ENCODE measurements around the gene UGT1A6.

DNA sequence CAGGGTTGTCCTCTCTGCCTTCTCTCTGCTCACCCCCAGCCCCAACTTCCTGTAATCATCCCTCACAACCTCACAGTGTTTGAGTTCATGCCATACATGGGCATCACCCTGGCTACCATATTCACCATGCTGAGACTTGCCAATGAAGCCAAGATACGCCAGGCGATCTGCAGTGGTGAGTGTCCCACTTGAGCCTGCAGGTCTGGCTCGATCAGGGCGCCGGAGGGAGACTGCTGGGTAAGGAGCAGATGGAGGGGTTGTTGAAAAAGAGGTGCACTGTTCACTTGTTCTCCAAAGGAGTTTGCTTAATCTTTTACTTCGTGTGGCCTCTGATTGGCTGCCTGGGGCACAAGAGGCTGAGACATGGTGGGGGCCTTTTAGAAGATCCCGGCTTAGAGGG lies 100.0 kb downstream of the UGT1A6 start:
- TF ChIP-seq, protein P1, sequence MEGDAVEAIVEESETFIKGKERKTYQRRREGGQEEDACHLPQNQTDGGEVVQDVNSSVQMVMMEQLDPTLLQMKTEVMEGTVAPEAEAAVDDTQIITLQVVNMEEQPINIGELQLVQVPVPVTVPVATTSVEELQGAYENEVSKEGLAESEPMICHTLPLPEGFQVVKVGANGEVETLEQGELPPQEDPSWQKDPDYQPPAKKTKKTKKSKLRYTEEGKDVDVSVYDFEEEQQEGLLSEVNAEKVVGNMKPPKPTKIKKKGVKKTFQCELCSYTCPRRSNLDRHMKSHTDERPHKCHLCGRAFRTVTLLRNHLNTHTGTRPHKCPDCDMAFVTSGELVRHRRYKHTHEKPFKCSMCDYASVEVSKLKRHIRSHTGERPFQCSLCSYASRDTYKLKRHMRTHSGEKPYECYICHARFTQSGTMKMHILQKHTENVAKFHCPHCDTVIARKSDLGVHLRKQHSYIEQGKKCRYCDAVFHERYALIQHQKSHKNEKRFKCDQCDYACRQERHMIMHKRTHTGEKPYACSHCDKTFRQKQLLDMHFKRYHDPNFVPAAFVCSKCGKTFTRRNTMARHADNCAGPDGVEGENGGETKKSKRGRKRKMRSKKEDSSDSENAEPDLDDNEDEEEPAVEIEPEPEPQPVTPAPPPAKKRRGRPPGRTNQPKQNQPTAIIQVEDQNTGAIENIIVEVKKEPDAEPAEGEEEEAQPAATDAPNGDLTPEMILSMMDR (conservative IDR thresholded peaks at IDR 0.05), result no peak
- no peak for TF ChIP-seq EZH2 (IDR thresholded peaks at IDR 0.05; ENCODE audit: low read depth)
